HG03095 (cell line): ENCODE data around the gene TSBP1.
A peak's percentile ranks its signal among the peaks of the same experiment; 100 is the strongest.

Experiments used
- ATAC-seq: cut with Tn5 transposase; IDR thresholded peaks from one replicate; pipeline ENCODE4 v1.9.1; 2021; ENCODE audit warnings: moderate library complexity; ENCODE audit not compliant: unreplicated experiment

The TSBP1 gene

DNA sequence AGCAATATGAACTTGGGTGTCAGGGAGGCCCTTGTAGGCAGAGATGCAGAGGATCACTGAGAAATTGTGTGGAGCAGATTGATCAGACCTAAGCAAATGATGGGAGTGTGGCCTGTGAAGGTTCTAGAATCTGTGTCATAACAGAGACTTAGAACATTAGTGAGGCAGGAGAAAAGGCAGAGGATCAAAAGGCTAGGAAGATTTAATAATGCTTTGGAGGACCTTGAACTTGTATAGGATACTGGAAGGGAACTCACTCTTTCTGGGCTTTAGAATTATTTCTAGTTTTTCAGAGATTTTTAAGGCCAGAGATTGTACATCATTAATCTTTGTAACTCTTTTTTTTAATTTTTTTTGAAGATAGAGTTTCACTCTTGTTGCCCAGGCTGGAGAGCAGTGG, at the start of gene TSBP1:
TSS of gene TSBP1 (minus strand) at position 101 of the 400 bp plus-strand sequence. CDS start 197 bp downstream, outside the sequence.
- ATAC-seq, result no peak

DNA sequence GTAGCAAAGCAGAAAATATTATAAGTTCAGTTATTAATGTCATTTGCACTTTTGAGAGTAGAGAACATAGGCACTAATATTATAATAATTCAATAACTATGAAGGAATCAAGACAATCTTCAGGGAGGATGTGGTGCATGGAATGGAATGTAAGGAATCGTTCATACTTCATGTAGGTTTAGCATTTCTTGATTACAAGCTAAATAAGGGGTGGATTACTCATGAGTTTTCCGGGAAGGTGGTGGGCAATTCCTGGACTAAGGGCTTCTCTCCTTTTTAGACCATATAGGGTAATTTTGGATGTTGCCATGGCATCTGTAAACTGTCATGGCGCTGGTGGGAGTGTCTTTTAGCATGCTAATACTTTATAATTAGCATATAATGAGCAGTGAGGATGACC, 44.3 kb upstream of the TSBP1 start:
- no peak for ATAC-seq

DNA sequence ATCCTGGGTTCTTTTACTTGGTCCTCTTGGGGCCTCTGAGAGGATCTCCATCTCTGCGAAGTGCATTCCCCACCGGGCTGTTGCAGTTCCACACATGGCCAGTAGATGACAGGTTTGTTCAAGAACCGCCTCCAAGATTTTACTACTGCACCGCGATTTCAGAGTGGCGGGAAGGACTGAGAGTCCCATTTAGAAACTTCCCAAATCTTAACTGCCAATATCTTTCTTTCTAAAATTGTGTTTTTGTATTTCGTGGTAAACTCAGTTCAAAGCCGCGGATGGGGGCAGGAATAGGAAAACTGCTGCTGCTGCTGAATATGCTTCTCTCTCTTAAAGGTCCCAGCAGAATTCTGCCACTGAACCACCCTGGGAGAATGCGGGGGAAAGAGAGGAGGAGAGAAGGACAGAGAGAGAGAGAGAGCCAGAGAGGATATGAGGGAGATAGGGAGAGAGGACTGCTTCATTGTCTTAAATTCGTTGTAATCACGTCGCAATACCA, 43.9 kb upstream of the TSBP1 start:
- ATAC-seq, result no peak

- ATAC-seq, result no peak
Observed at GRCh38 chr6:32413427-32414047, 41.8 kb upstream of the TSBP1 start.

DNA sequence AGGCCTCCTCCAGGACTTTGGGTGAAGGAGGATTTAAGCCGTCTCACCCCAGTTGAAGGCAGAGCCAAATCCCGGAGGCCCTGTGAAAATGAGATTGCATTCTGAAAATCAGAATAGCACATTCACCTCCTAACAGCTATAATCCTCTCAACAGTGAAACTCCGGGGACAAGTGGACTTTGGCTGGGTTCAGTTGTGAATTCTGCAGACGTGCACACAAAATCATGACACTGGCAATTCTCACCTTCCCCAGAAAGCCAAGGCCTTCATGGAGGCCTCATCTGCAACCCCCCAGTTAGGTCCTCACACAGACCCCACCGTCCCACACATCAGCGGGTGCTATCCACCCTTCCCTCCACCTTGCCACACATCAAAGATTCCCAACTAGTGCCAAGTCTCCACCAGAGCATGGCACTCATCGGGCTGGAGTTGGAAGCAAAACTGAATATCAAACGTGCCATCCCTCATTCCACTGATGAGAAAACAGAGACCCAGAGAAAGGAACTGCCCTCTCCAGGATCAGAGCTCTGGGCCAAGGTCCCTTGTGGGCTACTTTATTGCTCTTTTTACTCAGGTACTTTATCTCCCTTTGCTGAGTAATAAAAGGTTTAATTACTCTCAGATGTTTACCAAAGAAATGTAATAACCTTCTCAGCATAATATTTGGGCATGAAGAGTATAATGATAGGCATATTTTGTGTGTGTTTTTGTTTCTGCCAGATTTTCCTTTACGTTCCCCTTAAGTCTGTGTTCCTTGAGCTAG, 40.0 kb upstream of the TSBP1 start:
- ATAC-seq, result no peak

GRCh38 chr6:32410906-32411305, 39.2 kb upstream of the TSBP1 start:
- ATAC-seq, result no peak

- ATAC-seq, result no peak
Observed at GRCh38 chr6:32406857-32407256, 35.2 kb upstream of the TSBP1 start, which contains the start of gene BTNL2. Gene BTNL2, minus strand, starts transcription at chr6:32407181. Its CDS starts 58 bp downstream, at chr6:32407123.

- no peak for ATAC-seq
Observed at GRCh38 chr6:32406197-32406596, 34.5 kb upstream of the TSBP1 start.

- ATAC-seq, result no peak
Observed at GRCh38 chr6:32405656-32406055, 34.0 kb upstream of the TSBP1 start.

GRCh38 chr6:32402812-32403211, 31.1 kb upstream of the TSBP1 start:
- ATAC-seq, result no peak

- ATAC-seq, result no peak
Observed at GRCh38 chr6:32401284-32401963, 29.7 kb upstream of the TSBP1 start.

GRCh38 chr6:32397252-32397920, 25.7 kb upstream of the TSBP1 start:
- ATAC-seq, result peak; percentile 78

DNA sequence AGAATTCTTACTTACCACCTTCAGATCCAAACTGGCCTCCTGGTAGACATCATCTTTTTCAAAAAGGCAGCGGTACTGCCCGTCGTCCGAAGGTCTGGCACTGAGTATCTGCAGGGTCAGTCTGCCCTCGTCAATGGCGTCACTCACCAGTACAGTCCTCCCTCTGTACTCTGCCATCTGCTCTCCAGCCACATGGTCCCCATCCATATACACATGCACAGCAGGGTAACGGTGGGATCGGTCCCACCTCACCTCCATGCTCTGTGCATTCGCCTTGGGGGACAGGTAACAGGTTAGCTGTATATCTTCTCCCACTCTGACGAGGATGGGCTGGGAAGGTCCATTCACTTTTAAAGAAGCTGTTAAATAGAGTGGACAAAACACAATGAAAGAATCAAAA, 24.3 kb upstream of the TSBP1 start:
- ATAC-seq, result no peak

DNA sequence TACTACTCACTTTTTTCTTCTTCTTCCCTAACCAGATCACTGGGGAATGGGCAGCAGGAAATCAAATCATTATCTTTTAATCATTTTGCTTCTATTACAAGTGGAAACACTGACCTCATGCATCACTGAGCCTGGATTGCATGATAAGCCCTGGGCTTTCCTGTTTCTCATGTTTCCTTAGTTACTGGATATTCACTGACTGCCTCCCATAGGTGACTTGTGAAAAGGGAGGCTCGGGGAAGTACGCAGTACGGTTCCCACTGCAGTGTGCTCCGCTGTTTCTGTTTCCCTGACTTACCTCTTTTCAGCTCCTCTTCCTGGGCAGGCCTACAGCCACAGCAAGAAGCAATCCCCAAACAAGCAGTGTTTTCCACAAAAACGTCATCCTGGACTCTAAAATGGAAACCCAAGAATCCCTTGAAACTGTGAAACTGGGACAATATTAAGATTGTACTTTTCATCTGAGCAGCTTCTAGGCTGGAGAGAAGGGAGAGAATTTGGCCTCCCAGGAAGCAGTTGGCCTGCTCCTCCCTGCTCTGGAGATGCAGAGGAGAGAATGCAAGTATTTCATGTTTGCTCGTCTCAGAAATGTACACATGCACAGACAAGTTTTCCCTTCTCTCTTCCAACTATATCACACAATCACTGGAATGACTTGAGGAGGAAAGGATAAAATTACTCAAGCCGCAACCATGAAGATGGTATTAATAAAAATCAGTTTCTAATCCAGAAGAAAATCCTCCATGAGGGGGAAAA, 22.1 kb upstream of the TSBP1 start:
- no peak for ATAC-seq

DNA sequence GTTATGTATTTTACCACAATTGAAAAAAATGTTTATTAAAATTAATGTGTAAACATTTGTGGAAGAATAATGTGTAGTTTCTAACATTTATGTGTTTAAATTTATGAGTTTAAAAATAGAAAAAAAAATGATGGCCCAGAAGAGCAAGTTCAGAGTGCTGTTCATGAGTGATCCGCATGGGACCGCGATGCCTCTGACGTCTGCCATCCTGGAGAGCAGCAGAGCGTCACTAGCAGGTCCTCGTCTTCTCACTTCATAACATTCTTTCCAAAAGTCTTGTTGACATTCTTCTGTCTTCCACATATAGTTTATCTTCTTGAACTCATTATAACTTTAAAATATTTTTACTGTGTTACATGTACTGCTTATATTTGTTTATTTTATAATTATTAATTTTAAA, 19.8 kb upstream of the TSBP1 start:
- no peak for ATAC-seq

DNA sequence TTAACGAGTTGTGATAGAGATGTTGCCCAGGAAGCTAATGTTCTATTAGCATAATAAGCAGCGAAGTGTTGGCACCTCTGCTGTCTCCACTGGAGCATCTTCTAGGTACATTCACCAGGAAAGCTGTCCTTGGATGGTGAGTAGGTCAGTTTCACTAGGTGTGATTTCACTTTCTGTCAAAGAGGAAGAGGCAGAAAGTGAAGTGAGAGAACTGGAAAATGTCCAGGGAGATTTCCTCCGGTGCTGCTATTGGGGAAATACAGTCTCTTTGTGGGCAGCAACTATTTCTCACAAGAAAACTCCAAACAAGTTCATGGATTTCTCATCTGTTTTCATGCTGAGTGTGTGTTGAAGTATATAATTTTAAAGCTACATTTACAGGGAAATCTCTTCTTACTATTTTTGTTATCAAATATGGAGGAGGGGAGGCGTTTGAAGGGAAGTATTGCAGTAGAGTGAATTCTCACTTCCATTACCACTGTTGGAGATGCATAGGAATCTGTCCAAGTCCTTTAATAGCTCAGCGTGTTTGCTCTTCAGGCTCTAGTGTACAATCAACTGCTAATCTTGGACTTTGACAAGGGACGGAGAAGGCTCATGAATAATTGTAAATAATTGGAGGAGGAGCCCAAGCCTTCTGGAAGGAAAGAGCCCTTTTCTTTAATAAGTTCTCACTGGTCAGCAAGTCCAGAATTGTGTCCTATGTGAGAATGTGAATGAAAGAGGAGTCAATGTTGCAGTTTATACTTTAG, 16.1 kb upstream of the TSBP1 start:
- no peak for ATAC-seq

DNA sequence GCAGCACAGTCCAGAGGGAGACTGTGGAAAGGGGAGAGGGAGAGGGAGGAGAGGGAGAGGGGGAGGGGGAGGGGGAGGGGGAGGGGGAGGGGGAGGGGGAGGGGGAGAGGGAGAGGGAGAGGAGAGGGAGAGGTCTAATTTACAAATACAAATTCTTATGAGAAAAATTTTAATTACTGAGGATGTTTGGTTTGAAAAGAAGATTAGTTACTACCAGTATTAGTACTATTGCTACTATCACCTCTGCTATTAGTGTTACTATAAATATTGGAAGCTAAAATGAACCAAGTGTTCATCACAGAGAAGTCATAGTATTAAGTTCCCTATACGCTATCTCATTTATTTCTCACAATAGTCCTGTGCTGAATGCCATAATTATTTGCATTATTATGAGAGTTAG, 14.3 kb upstream of the TSBP1 start:
- ATAC-seq, result no peak

DNA sequence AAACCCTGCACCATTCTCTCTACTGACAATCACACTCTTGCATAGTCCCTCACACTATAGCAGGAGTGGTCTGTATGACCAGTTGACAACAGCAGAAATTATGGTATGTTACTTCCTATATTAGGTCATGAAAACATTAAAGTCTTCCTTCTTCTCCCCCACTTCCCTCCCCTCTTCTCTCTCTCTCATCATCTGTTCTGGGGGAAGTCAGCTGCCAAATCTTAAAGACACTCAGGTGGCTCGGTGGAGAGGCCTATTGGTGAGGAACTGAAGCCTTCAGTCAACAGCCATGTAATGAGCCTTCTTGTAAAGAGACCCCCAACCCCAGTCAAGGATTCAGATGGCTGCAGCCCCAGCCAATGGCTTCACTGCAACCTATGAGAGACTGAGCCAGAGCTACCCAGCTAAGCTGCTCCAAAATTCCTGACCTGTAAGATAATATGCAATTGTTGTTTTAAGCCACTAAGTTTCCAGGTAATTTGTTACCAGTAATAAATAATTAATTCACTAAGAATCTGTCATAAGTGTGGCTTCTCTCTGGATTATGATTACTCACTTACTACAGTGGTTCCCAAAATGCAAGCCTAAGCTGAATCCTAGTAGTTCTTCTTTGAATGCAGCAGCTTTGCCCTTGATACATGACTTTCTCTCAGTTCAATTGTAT, 11.2 kb upstream of the TSBP1 start:
- no peak for ATAC-seq

GRCh38 chr6:32379545-32379944, 7.8 kb upstream of the TSBP1 start:
- no peak for ATAC-seq
